B cell (primary cell): Measurements from ENCODE around the gene MED13.

ENCODE experiments used
- CTCF ChIP-seq: fragments of 200-600 bp; IDR thresholded peaks from one replicate; pipeline ENCODE4 v1.8.0; 2022; ENCODE audit warnings: antibody characterized with exemption, mild to moderate bottlenecking
- EZH2 ChIP-seq: IDR thresholded peaks from 2 replicates; pipeline ENCODE4 v1.6.1; 2012; ENCODE audit warnings: borderline replicate concordance, low read depth, mild to moderate bottlenecking, moderate library complexity, low read length; ENCODE audit not compliant: insufficient read depth, poor library complexity, severe bottlenecking

GRCh38 chr17:62004388-62004787, 60.7 kb downstream of the MED13 start:
- TF ChIP-seq EZH2 (no peak), CTCF (no peak)
